GM18858 (cell line): ENCODE results near the gene GPBAR1.
"Not testable (repeated sequence)": the region's sequence is repeated elsewhere in the genome, so short reads cannot be mapped to it uniquely, and the experiment has no call there.

Experiments
- ATAC-seq: cut with Tn5 transposase; IDR thresholded peaks from one replicate; pipeline ENCODE4 v1.9.1; 2021; ENCODE audit not compliant: unreplicated experiment

The GPBAR1 gene

DNA sequence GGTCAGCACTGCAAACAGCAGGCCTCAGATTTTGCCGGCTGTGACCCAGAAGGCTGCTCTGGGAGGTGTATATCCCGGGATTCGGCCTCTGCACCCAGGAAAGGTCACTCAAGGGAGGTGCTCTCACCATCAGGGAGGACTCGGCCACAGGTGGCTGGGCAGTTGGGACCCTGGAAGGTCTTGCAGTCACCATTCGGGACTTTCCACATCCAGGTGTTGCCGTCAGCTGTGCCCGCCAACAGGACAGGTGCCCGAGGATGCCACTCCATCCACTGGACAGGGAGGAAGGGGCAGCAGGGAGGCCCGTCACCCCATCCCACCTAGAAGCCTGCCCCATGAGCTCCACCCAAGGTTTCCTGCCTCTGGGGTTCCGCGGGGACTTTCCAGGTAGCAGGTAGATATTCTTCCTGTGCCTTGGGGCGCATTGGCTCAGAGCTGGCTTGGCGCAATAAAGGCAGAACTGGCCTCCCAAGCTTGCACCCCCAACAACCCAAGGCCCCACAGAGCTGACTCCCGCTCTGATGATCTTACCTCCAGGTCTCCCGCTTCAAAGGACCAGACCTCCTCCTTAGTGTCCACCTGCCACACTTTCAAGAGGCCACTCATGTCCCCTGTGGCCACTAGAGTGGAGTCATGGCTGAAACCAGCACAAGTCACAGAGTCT lies 5.6 kb downstream of the GPBAR1 start:
- no peak for ATAC-seq

DNA sequence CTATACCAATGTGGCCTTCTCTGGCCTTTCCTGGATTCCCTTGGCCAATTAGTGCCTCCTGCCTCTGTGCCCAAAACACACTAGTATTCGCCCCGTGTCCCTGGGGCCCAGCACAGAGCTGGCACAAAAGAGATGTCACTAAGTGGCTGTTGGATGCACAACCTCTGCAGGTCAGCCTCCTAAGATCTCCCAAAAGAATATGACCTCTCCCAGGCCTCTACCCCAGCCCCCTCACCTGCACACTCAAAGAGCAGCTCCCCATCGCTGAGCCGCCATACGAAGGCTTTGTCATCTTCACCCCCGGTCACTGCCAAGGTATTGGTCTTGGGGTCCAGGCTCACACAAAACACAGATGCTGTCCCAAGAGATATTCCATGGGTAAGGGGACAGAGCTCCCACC lies 6.4 kb downstream of the GPBAR1 start:
- no peak for ATAC-seq

DNA sequence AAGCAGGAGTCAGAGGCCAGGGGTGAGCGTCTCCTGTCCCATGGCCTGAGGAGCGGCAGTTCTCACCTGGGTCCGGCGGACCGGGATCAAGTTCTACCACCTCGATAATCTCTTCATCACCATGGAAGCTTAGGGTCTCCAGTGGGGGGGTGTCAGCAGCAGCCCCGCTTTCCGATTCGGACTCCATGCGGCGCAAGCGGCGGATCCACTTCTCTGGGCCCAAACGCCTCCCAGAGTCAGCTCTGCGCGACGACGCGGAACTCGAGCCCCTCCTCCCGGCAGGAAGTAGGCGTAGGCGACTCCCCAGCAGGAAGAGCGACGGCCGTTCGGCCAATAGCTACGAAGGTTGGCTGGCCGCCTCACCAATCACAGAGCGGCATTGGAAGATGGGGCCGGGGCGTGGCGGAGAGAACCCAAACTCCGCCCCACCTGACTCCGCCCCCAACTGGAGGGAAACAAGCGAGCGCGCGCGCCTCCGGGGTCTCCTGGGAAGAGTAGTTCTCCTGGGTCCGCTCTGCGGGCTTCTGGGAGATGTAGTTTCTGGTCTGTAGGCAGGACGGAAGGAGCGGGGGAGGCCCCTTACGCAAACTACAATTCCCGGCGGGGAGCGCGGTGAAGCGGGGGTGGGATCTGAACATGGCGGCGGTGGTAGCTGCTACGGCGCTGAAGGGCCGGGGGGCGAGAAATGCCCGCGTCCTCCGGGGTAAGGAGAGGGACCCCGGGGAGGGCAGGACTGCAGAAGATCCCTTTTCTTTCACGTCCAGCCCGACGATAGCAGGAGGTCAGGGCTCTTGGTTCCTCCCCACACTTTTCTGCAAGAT lies 9.3 kb downstream of the GPBAR1 start, which contains the start of the genes AAMP and PNKD:
TSS of gene AAMP (minus strand) at position 238 of the 821 bp plus-strand sequence. CDS start at position 187, 51 bp downstream.
TSS of gene PNKD (plus strand) at position 620 of the 821 bp plus-strand sequence. CDS start at position 637, 17 bp downstream.
- ATAC-seq: peak; percentile 88

DNA sequence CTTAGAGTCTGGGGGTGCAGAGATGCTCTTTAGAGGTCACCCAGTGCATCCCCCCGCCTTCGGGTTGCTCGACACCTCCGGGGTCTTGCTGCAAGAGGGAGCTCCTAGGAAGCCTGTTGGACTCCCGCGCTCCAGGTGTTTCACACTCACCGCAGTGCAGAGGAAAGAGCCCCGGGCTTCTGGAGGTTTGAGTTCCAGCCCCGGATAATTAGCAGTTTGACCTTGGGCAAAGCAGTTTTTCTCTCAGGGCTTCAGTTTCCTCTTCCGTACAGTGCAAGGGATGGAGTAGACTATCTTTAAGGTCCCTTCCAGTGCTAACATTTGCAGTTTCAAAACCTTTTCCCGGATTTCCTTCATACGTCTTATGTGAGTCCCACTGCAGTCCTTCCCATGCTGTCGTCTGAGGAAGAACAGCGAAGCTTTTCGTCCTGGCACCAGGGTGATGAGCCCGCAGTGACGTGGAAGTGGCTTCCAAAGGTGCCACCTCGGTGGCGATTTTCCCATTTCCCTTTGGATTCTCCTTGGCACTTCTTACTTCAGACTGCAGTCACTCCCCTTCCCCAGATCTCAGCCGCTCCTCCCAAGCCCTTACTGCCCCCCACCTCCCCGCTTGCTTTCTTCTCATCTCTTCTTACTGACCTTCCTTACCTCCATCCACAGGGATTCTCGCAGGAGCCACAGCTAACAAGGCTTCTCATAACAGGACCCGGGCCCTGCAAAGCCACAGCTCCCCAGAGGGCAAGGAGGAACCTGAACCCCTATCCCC lies 10.1 kb downstream of the GPBAR1 start:
- ATAC-seq: no peak

- no peak for ATAC-seq
Observed at GRCh38 chr2:218271487-218271797, 10.6 kb downstream of the GPBAR1 start.

DNA sequence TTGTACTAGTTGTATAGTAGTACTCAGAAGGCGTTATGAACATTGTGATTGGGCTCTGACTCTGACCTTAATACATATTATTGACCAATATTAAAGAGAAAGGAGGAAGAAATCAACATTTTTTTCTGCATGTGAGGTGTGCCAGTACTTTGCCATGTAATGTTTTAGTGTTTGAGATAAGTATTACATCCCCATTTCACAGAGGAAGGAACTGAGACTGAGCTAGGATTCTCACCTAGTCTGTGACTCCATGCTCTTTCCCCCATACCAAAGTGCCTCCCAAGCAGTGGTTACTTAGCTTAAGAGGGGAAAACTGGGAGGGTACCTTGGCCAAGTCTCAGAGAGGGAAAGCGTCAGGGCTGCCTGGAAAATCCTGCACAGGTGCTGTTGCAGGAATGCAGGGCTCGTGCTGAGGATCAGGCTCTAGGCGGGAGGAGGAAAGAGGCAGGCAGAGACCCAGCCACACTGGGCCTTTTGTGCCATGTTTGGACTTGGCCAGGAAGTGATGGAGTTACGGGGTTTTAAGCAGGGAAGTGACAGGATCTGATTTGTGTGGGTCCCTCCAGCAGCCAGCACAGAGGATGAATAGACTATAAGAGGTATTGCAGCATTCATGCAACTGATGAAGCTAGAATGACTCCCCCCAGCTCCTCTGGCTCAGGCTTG lies 11.2 kb downstream of the GPBAR1 start:
- no peak for ATAC-seq

DNA sequence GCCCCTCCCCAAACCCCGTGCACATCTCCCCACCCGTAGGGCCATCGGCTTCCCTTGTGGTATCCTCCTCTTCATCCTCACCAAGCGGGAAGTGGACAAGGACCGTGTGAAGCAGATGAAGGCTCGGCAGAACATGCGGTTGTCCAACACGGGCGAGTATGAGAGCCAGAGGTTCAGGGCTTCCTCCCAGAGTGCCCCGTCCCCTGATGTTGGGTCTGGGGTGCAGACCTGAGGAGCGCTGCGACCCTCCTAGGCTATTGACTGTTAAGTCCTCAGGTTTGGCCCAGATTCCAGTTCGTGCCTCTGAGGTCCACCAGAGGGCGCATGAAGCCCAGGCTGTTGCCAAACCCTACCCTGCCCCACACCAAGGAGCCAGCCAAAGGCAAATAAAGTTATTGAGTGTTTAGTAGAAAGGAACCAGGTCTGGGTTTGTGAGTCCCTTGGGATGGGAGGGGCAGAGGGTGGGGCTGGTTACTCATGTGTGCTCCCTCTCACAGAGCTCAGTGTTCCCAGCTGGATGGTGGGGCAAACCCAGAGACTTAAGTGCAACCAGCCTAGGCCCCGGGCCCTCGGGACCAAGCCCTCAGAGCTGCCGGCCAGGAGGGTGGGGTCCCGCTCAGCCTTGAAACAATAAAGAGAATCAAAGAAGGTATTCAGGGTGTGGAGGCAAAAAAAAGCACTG lies 11.9 kb downstream of the GPBAR1 start:
- no peak for ATAC-seq

DNA sequence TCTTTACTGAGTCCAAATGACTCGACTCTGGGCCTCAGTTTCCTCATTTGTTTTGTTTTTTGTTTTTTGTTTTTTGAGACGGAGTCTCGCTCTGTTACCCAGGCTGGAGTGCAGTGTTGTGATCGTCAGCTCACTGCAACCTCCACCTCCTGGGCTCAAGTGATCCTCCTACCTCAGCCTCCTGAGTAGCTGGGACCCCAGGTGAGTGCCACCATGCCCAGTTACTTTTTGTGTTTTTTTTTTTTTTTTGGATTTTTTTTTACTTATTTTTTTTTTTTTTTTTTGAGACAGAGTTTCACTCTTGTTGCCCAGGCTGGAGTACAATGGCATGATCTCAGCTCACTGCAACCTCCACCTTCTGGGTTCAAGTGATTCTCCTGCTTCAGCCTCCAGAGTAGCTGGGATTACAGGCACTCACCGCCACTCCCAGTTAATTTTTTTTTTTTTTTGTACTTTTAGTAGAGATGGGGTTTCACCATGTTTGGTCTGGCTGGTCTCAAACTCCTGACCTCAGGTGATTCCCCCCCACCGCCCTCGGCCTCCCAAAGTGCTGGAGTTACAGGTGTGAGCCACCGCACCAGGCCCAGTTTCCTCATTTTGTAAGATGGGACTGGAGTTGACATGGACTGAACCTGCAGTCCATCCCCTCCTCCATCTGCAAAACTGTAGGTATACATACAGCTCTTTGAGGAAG lies 12.5 kb downstream of the GPBAR1 start:
- ATAC-seq: not testable (repeated sequence)

DNA sequence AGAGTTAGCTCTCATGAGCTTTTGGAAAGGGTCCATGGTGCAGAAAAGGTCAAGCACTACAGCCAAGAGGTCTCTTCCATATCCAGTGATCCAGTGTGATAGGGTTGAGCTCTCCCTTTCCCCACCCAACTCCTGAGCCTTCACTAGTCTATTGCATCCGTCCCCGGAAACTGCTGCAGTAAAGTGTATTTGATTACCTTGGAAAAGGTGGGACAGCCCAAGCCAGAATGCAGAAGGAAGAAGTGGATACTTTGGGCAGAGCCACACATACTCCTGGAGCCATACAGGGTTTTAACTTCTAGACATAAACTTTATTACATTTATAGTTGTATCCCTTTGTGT lies 13.1 kb downstream of the GPBAR1 start:
- no peak for ATAC-seq

GRCh38 chr2:218274586-218274985 lies 13.8 kb downstream of the GPBAR1 start:
- ATAC-seq: no peak

- ATAC-seq: no peak
Observed at GRCh38 chr2:218275371-218276072, 14.7 kb downstream of the GPBAR1 start.

DNA sequence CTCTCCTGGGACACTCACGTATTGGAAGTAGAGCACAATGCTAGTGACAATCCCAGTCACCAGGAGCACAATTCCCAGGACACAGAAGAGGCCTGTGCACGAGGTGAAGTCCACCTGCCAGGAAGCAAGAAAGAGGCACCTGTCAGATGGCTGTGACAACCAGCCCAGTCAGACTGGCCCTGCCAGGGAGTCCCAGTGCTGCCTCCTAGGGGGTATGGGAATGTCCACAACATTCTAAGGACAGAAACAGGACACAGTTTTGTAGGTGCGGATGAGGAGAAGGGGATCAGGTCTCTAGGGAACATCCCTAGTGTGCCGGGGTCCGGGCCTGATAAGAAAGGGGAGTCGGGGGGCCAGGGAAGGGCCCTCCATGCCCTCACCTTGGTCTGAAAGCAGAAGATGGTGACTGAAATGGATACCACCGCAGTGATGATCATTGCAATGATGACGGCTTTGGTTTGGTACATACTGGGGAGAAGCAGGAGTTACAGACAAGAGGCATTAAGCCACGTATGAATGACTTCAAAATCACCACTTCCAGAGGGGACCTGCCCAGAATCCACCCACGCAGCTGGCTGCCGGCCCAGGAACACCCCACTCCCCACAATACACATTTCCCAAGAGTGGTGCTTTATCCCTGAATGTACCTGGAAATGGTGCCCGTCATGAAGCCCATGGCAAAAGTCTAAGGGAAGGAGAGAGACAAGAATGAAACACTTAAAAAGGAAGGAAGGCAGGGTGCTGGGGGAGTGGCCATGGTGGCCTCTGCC lies 16.4 kb downstream of the GPBAR1 start:
- no peak for ATAC-seq

DNA sequence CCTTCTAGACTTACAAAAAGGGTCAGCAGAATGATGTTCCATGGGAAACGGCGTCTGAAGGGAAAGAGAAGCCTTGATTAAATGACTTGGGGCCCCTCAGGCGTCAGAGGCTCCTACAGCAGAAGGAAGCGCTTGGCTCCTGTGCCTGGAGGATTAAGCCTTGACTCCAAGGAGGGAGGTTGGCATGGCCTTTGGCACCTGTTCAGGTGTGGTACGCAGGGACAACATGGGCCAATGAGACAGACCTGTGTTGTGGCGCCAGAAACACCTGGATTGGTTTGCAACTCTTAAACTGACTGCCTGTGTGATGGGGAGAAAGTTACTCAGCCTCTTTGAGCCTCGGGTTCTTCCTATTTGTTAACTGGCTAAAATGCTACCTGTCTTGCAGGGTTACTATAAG lies 17.1 kb downstream of the GPBAR1 start:
- ATAC-seq: no peak

DNA sequence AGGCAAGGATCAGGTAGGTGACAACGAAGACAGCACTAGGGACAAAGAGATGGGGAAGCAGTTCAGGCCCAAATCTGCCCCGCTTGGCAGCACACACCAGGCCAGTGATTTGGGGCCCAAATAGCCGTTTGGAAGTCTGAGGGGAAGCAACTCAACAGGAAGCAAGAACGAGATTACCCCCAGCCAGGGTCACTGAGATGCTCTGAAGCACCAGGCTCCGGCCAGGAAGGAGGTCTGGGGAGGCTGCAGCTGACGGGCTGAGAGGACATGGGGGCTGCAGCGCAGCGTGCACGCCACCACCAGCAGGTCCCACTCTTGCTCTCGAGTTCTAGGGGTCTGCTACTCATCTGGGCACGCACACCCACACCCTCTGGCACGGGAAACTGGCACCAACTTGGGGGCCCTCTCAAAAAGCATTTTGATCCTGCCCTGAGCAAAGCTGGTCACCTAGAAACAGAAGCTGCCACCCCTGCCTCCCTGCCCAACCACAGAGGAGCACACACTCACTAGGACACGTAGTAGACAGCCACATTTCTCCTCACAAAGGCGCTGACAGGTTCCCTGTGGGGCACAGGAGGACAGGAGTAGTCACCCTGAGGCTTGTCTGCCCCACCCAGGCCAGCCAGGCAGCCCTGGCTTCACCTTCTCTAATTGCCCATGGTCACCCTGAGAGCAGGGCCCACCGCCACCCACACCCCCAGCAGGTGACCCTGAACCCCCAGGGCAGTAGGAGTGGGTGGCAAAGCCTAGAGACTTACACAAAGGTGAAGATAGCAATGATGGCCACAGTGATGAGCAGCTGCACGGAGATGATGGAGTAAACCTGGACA lies 17.9 kb downstream of the GPBAR1 start:
- ATAC-seq: no peak

DNA sequence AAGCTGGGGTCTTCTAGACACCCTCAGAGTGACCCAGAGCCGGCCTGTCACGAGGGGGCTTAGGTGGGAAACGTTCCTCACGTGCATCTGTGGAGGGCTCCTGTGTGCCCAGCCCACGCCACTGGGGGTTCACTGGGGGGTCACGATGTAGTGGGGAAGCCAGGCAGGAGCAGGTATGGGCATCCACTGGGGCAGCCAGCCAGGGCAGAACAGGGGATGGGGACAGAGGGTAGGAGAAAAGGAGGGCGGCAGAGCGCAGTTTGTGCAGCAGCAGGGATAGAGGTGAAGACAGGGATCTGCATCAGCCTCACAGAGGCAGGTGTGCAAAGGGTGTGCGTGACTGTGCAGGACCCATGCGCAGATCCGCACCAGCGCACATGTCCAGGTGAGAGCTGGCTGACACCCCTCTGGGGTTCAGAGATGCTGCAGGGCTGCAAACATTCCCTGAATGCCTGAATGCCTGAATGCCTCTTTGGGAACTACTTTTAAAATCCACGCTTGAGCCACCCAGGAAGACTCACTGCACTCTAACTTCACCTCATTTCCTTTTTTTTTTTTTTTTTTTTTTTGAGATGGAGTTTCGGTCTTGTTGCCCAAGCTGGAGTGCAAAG lies 19.6 kb downstream of the GPBAR1 start:
- no peak for ATAC-seq

- no peak for ATAC-seq
Observed at GRCh38 chr2:218281449-218281848, 20.6 kb downstream of the GPBAR1 start.

DNA sequence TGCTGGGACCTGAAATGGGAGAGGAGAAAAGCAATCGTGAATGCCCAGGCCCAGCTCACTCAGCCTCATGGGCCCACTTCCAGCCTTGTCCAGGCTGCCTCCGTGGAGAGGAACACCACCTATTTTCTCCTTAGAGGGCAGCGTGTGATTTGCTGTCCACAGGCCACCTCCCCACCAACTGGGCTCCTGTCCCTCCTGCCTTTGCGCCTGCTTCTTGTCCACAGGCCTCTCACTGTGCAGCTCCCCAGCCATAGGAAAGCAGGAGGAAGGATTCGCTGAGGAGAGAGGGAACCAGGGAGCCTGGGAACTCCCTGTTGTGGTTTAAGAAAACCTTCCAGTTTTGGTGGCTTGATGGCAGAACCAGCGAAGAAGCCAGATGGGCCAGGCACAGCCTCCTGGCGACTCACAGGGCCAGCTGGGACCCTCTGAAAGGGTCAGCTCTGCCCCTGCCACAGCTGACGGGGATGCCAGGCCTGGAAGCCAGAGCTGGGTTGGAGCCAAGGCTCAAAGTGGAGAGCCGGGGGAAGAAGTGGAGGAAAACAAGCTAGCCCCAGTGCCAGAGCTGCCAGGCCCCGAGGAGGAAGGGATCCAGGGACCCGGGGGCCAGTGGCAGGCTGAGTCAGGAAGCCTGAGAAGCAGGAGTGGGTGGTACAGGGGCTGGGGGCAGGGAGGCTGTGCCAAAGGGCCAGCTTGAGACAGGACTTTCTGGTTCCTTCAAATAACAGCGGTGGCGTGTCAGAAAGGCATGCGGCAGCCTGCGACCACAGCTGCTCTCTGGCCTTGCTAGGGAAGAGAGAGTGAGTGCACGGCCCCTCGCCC lies 21.6 kb downstream of the GPBAR1 start:
- no peak for ATAC-seq
